Epithelial cell of proximal tubule (primary cell): ENCODE results near the gene NR1I2. TPM values are rescaled to one million over a fixed set of nuclear protein-coding genes. Genes with fewer than 3 reads are reported as not detected.

Experiments used
- DNase-seq: peaks from one replicate; pipeline ENCODE4 v3.0.0-alpha.2; 2011; ENCODE audit warnings: low read depth
- H3K4me3 ChIP-seq: 2 replicates; pipeline ENCODE4 v1.5.1; 2011; ENCODE audit warnings: low read depth, mild to moderate bottlenecking, low read length
- CTCF ChIP-seq: conservative IDR thresholded peaks from 2 replicates; pipeline ENCODE4 v1.5.1; 2012; ENCODE audit warnings: low read depth, mild to moderate bottlenecking, low read length
- total RNA-seq: library from RNA; depleted of rRNA; stranded (reverse); fragments of >200 nt; gene quantifications from 2 replicates; pipeline ENCODE4 v1.2.3, GENCODE V29; 2015

Gene NR1I2
- total RNA-seq, 1 donor from 2014 or later: 0.69 TPM

DNA sequence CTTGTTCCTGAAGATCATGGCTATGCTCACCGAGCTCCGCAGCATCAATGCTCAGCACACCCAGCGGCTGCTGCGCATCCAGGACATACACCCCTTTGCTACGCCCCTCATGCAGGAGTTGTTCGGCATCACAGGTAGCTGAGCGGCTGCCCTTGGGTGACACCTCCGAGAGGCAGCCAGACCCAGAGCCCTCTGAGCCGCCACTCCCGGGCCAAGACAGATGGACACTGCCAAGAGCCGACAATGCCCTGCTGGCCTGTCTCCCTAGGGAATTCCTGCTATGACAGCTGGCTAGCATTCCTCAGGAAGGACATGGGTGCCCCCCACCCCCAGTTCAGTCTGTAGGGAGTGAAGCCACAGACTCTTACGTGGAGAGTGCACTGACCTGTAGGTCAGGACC lies 35.2 kb downstream of the NR1I2 start:
- no peak for TF ChIP-seq CTCF

DNA sequence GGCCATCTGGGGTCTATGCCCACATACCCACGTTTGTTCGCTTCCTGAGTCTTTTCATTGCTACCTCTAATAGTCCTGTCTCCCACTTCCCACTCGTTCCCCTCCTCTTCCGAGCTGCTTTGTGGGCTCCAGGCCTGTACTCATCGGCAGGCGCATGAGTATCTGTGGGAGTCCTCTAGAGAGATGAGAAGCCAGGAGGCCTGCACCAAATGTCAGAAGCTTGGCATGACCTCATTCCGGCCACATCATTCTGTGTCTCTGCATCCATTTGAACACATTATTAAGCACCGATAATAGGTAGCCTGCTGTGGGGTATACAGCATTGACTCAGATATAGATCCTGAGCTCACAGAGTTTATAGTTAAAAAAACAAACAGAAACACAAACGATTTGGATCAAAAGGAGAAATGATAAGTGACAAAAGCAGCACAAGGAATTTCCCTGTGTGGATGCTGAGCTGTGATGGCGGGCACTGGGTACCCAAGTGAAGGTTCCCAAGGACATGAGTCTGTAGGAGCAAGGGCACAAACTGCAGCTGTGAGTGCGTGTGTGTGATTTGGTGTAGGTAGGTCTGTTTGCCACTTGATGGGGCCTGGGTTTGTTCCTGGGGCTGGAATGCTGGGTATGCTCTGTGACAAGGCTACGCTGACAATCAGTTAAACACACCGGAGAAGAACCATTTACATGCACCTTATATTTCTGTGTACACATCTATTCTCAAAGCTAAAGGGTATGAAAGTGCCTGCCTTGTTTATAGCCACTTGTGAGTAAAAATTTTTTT lies 35.9 kb downstream of the NR1I2 start:
- no peak for DNase-seq
- no peak overlapping the region for H3K4me3 ChIP-seq
- no peak for TF ChIP-seq CTCF

More for the DNA sequence above, 35.2 kb downstream of the NR1I2 start:
- H3K4me3 ChIP-seq: no peak overlapping the region
- DNase-seq: no peak

DNA sequence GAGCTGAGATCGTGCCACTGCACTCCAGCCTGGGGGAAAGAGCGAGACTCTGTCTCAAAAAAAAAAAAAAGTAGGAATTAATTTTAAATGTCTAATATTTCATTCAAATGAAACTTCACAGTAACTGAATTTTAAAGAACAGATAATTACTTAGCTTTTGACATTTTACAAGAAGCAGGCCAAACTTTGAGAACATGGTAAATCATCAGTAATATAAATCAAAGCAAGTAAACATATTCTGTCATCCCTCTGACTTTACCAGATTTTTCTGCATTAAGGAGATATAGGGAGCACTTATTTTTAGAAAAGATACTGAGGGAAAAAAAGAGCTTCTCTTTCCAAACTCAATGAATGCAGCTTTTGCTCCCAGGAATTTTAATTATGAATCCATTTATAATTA lies 37.0 kb downstream of the NR1I2 start:
- no peak for DNase-seq
- TF ChIP-seq CTCF: no peak
- no peak overlapping the region for H3K4me3 ChIP-seq

DNA sequence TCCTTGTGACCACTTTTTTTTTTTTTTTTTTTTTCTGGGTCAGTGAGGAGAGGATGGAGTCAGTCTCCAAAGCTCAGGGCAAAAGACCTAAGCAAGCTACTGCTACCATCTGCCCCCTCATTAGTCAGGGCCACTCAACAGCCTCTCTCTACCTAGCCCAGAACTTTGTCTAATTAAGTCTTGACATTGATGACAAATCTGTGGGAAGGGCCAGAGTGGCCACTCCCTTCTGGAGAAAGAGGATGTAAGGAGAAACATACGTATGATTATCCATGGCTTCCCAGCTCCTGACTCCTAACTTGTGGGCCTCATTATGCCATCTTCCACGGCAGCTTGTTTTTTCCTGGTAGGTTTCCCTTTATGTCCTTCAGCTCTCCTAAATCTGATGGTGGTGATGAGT lies 37.9 kb downstream of the NR1I2 start:
- DNase-seq: no peak
- TF ChIP-seq CTCF: no peak
- H3K4me3 ChIP-seq: no peak overlapping the region

DNA sequence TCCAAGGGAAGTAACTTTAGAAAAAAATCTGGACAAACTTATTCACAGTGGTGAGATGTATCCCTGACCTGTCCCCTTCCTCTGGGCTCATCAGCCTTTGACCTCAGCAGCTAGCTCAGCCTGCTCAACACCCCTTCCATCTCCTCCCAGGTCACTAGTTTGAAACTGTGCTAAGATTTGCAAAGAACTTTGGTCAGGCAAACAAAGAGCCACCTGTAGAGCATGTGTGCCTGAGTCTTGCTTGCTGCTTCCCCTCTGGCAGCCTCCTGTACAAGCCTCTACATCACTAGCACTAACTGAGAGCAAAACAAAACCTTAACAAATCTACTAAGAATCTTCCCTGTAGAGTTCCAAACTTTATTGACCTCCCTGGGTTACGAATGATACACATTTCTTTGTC lies 43.9 kb downstream of the NR1I2 start:
- TF ChIP-seq CTCF: no peak
- H3K4me3 ChIP-seq: no peak overlapping the region
- no peak for DNase-seq

DNA sequence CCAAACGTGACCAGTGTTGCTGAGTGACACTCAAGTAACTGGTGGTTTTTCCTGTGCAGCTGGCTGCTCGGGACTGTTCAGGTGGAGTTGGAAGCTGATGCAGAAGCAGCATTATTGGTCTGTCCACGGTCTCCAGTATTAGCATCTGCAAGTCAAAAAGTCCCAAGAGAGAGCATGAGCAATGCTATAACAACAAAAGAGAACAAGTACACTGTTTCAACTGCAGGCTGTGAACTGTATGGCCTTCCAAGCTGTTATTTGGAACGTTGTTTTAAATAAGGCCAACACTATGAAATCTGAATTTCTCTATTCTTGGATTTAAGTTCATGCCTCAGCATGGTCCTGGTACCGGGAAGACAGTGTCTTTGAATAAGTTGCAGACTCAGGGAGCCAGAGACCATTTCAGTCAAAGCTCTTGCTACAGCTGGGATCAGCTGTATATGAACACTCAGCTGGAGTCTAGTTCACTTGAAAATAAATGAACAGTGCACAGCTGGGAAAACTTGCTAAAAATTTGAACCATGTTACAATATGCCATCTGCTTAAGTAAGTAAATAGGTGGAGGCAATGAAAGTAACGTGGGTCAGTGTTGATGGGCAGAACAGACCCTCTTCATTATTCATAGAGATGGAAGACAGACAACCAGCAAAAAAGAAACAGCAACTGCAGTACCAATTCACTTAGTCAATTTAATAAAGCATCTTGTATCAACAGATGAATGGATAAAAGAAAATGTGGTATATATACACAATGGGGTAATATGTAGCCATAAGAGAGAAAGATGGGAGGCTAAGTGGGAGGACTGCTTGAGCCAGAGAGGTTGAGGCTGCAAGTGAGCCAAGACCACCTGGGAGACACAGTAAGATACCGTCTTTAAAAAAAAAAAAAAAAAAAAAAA lies 45.1 kb downstream of the NR1I2 start:
- DNase-seq: no peak

More for the DNA sequence above, 45.1 kb downstream of the NR1I2 start:
- H3K4me3 ChIP-seq: no peak overlapping the region
- no peak for TF ChIP-seq CTCF
